Smooth muscle cell (in vitro differentiated cells): ENCODE data around the gene HEPHL1. TPM values are rescaled to one million over a fixed set of nuclear protein-coding genes. Genes with fewer than 3 reads are reported as not detected.

Experiments
- DNase-seq: peaks from one replicate; lab custom pipeline; 2025; ENCODE audit not compliant: unreplicated experiment; lab: John Stamatoyannopoulos, UW
- H2AFZ ChIP-seq: fragments of 200-600 bp; sonication (generic); 2 replicates; pipeline ENCODE4 v1.6.0; 2016; ENCODE audit warnings: antibody characterized with exemption, low read depth, mild to moderate bottlenecking
- H3F3A ChIP-seq: fragments of 200-600 bp; sonication (generic); 2 replicates; pipeline ENCODE4 v1.6.0; 2017; ENCODE audit warnings: antibody characterized with exemption, low read depth
- H3K27ac ChIP-seq: fragments of 200-600 bp; sonication (generic); 2 replicates; pipeline ENCODE4 v1.5.1; 2016; ENCODE audit warnings: low read depth, mild to moderate bottlenecking
- H3K27me3 ChIP-seq: fragments of 200-600 bp; sonication (generic); 2 replicates; pipeline ENCODE4 v1.6.1; 2016; ENCODE audit warnings: low read depth, mild to moderate bottlenecking
- H3K36me3 ChIP-seq: fragments of 200-600 bp; sonication (generic); 2 replicates; pipeline ENCODE4 v1.5.1; 2016; ENCODE audit warnings: low read depth
- H3K4me1 ChIP-seq: fragments of 200-600 bp; sonication (generic); 2 replicates; pipeline ENCODE4 v1.5.1; 2016; ENCODE audit warnings: low read depth
- H3K4me2 ChIP-seq: fragments of 200-600 bp; sonication (generic); 2 replicates; pipeline ENCODE4 v1.6.0; 2016; ENCODE audit warnings: mild to moderate bottlenecking
- H3K4me3 ChIP-seq: fragments of 200-600 bp; sonication (generic); 2 replicates; pipeline ENCODE4 v1.5.1; 2016; ENCODE audit warnings: mild to moderate bottlenecking
- H3K79me2 ChIP-seq: fragments of 200-600 bp; sonication (generic); 2 replicates; pipeline ENCODE4 v1.6.0; 2016; ENCODE audit warnings: low read depth, mild to moderate bottlenecking
- H3K9ac ChIP-seq: fragments of 200-600 bp; sonication (generic); 2 replicates; pipeline ENCODE4 v1.6.0; 2016; ENCODE audit warnings: low read depth
- H3K9me3 ChIP-seq: fragments of 200-600 bp; sonication (generic); replicated peaks from 2 replicates; pipeline ENCODE4 v1.5.1; 2016; ENCODE audit warnings: low read depth
- H4K20me1 ChIP-seq: fragments of 200-600 bp; sonication (generic); 2 replicates; pipeline ENCODE4 v1.6.0; 2016; ENCODE audit warnings: low read depth
- WGBS: methylation state at CpG from one replicate; pipeline ENCODE4 v1.1.7; 2016; ENCODE audit warnings: low lambda C conversion rate; 5-methylcytosine and 5-hydroxymethylcytosine counted together
- polyA plus RNA-seq: library from polyadenylated mRNA; unstranded; fragments of >200 nt; fragmentation: Nextera tagmentation; extraction: Ambion mirVana; gene quantifications from 2 replicates; pipeline ENCODE4 v1.2.1, GENCODE V29; 2016
- total RNA-seq: library from RNA; depleted of rRNA; stranded (reverse); fragments of >200 nt; gene quantifications from 2 replicates; pipeline ENCODE4 v1.2.3, GENCODE V29; 2014
- TF ChIP-seq, protein P1 (sequence below): fragments of 200-600 bp; sonication (generic); IDR thresholded peaks from 2 replicates; pipeline ENCODE4 v1.5.1; 2017; ENCODE audit warnings: borderline replicate concordance, mild to moderate bottlenecking, antibody characterized with exemption; ENCODE audit not compliant: insufficient read depth, poor library complexity, severe bottlenecking

The HEPHL1 gene
- total and polyA plus RNA-seq, 2 experiments from 2014 or later = 0.13 to 0.21 TPM

DNA sequence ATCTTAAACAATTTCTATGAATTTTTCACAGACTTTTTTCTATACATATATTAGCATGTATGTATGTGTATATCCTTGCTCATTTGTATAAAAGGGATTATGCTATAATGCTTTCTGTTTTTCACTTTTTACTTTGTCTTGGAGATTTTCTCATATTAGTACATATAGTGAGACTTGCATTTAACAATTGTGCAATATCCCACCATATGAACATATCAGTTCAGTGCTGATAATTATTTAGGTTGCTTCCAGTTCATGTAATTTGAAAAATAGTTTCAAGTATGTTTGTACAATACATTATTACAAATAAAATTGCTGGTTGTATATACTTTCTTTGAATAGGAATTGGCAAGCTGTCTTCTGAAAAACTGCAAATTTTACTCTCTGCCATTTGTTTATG lies 37.9 kb downstream of the HEPHL1 start:
- no peaks in the 10 kb centered on the region for H3F3A ChIP-seq
- TF ChIP-seq, protein P1, sequence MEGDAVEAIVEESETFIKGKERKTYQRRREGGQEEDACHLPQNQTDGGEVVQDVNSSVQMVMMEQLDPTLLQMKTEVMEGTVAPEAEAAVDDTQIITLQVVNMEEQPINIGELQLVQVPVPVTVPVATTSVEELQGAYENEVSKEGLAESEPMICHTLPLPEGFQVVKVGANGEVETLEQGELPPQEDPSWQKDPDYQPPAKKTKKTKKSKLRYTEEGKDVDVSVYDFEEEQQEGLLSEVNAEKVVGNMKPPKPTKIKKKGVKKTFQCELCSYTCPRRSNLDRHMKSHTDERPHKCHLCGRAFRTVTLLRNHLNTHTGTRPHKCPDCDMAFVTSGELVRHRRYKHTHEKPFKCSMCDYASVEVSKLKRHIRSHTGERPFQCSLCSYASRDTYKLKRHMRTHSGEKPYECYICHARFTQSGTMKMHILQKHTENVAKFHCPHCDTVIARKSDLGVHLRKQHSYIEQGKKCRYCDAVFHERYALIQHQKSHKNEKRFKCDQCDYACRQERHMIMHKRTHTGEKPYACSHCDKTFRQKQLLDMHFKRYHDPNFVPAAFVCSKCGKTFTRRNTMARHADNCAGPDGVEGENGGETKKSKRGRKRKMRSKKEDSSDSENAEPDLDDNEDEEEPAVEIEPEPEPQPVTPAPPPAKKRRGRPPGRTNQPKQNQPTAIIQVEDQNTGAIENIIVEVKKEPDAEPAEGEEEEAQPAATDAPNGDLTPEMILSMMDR = no peak
- no peak overlapping the region for H2AFZ ChIP-seq
- peaks cover 9% of the 10 kb centered on the region for H3K27me3 ChIP-seq
- H3K79me2 ChIP-seq = no peaks in the 10 kb centered on the region
- H3K27ac ChIP-seq = no peak overlapping the region
- H3K9ac ChIP-seq = no peak overlapping the region
- no peak overlapping the region for H3K4me3 ChIP-seq
- H4K20me1 ChIP-seq = no peaks in the 10 kb centered on the region
- H3K4me2 ChIP-seq = no peak overlapping the region
- H3K4me1 ChIP-seq = no peaks in the 10 kb centered on the region
- H3K9me3 ChIP-seq = no peaks in the 10 kb centered on the region
- no peaks in the 10 kb centered on the region for H3K36me3 ChIP-seq
- no peak for DNase-seq

DNA sequence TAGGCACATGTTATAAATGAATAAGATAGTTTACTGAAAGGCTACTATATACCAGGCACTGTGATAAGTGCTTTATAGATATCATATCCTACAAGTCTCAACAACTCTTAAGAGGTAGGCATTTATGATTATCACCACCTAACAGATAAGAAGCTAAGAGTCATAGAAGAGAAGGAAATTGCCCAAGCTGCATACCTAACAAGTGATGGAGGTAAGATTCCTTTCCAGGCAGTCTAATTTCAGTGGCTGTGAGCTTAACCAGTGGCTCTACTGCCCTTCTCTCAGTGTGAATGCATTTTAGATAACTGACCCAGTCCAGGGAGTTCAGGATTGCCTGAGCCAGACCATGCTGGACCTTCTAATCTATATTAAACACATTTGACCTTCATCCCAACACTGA lies 39.2 kb downstream of the HEPHL1 start:
- no peak overlapping the region for H3K9ac ChIP-seq
- no peaks in the 10 kb centered on the region for H3K4me1 ChIP-seq
- H3K27me3 ChIP-seq = peaks cover 9% of the 10 kb centered on the region
- H2AFZ ChIP-seq = no peak overlapping the region
- H3K9me3 ChIP-seq = no peaks in the 10 kb centered on the region
- no peaks in the 10 kb centered on the region for H3K79me2 ChIP-seq
- H3K4me2 ChIP-seq = no peak overlapping the region
- H3K27ac ChIP-seq = no peak overlapping the region
- no peak overlapping the region for H3K4me3 ChIP-seq
- no peak for DNase-seq
- H4K20me1 ChIP-seq = no peaks in the 10 kb centered on the region
- H3F3A ChIP-seq = no peaks in the 10 kb centered on the region
- TF ChIP-seq, protein P1 = no peak
- H3K36me3 ChIP-seq = no peaks in the 10 kb centered on the region

DNA sequence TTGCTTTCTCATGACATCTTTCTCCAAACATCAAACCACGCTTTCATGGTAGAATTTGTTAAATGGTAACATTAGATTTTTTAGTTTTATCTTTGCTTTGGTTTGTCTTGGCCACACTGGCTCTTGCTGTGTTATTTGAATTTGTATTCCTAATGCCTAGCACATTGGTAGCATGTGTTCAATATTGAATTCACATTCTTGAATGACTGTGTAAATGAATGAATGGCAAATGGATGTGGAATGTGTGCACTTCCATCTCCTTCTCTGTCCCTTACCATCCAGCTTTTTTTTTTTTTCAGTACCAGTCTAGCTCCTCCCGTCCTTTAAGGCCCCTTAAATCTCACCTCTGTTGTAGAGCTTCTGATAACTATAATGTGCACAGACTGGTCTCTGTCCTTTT lies 41.2 kb downstream of the HEPHL1 start:
- no peaks in the 10 kb centered on the region for H3F3A ChIP-seq
- no peaks in the 10 kb centered on the region for H3K36me3 ChIP-seq
- H3K27ac ChIP-seq = no peak overlapping the region
- DNase-seq = no peak
- peaks cover 9% of the 10 kb centered on the region for H3K27me3 ChIP-seq
- no peak overlapping the region for H3K4me2 ChIP-seq
- no peaks in the 10 kb centered on the region for H4K20me1 ChIP-seq
- no peak overlapping the region for H3K4me3 ChIP-seq
- 88% methylated on average over 2 of the region's 2 CpGs for WGBS
- H2AFZ ChIP-seq = no peak overlapping the region
- no peaks in the 10 kb centered on the region for H3K9me3 ChIP-seq
- H3K4me1 ChIP-seq = no peaks in the 10 kb centered on the region
- TF ChIP-seq, protein P1 = no peak
- H3K9ac ChIP-seq = no peak overlapping the region
- H3K79me2 ChIP-seq = no peaks in the 10 kb centered on the region

DNA sequence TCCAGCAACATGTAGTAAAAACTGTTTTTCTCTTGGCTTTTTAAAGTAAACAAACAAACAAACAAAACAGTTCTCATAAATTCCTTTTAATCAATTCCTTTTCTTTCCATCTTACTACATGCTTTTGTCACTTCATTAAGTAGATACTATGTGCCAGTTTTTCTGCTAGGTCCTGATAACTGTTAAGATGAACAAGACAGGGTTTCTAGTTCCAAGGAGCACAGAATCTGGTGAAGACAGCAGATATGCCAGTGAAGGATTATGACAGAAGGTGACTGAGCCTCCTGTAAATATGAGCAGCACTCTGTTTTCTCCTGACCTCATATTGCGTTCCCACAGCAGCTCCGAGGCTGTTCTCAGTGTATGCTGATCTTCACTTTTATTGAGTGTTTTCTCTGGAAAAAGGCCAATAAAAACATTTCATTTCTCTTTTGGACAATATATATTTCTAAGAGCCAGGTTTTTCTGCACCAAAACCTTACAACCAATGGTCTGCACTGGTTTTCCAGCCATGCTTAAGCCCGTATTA lies 45.8 kb downstream of the HEPHL1 start:
- TF ChIP-seq, protein P1 = no peak
- H4K20me1 ChIP-seq = no peaks in the 10 kb centered on the region
- 64% methylated on average over 3 of the region's 3 CpGs for WGBS
- H3K9ac ChIP-seq = no peak overlapping the region
- no peak for DNase-seq
- peaks cover 9% of the 10 kb centered on the region for H3K27me3 ChIP-seq
- H3K4me3 ChIP-seq = no peak overlapping the region
- no peak overlapping the region for H3K27ac ChIP-seq
- H3K4me2 ChIP-seq = no peak overlapping the region
- no peaks in the 10 kb centered on the region for H3K9me3 ChIP-seq
- H3K36me3 ChIP-seq = no peaks in the 10 kb centered on the region
- H2AFZ ChIP-seq = no peak overlapping the region
- H3K79me2 ChIP-seq = no peaks in the 10 kb centered on the region
- no peaks in the 10 kb centered on the region for H3F3A ChIP-seq
- H3K4me1 ChIP-seq = no peaks in the 10 kb centered on the region
